Activated CD4-positive, alpha-beta T cell treated with anti-CD3 and anti-CD28 coated beads, Interleukin-10, Interleukin-2, amounts not matched to agents 100 ng/mL and 50 ng/mL, durations not matched to agents 16 hours and 8 hours (primary cell): ENCODE results near the gene NOSTRIN.
"Not testable (repeated sequence)": the region's sequence is repeated elsewhere in the genome, so short reads cannot be mapped to it uniquely, and the experiment has no call there.

Experiments used
- DNase-seq: peaks from one replicate; pipeline ENCODE4 v3.0.0-alpha.2; 2020

Gene NOSTRIN

DNA sequence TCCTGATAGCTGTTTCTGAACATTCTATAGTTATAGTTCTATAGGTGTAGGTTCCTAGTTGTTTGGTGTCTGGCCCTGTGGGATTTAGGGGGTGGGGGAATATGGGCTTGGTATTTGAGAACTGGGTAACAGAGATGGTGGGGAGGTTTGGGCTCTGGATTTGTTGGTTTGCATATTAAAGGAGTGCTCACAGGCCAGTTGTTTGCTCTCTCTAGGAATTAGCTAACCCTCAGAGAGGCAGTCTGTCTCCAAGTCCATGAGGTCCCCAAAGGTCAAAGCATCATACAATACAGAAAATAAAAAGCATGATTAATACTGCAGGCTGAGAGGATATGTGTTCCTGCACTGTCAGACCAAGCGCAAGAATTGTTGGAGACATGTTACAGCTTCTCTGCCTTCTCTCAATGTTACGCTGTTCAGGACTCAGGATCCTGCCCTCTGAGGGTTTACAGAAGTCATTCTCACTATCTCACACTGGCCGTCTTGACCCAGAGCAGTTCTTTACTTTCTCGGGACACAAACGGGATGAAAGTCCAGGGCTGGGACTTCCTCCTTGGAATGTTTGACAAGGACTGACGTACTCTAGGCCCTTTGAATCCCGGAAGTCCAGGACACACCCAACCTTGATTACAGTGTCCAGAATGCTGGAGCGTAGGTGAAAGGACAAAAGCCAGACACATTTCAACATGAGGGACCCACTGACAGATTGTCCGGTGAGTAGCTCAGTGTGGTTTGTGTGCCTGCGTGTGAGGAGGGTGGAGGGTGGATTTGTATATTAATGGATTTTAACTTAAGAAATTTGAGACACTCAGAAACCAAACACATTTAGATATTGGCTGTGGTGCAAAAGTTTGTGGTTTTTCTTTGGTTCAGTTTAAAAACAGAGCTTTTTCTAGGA, at the start of gene NOSTRIN:
Gene NOSTRIN, plus strand, starts transcription at position 677 of the 898 bp plus-strand sequence. Its CDS starts 10 bp downstream, at position 687.
- DNase-seq: no peak

DNA sequence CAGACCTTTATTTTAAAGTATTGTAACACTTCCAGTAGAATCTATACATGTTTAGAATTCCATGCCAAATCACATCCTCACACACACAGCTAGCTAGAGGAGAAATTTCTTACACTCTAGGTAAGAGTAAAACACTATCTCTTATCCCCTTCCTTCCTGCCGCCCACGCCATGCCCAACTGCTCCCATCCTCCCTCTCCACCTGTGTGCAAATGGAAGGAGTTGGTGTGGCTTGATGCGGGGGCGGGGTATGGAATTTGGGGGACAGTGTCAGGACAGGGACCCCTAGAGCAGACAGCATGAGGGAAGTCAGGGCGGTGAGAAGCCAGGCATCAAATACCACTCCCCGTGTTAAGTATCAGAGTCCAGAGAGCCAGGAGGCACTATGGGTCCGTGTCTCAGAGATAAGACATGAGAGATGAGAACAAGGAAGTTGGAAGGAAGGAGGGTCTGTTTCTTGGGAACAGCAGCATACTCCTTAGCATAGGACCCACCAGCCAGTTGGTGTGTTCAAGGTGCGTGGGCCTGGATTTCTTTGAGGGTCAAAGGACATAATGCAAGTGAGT, 48.6 kb upstream of the NOSTRIN start:
- no peak for DNase-seq

DNA sequence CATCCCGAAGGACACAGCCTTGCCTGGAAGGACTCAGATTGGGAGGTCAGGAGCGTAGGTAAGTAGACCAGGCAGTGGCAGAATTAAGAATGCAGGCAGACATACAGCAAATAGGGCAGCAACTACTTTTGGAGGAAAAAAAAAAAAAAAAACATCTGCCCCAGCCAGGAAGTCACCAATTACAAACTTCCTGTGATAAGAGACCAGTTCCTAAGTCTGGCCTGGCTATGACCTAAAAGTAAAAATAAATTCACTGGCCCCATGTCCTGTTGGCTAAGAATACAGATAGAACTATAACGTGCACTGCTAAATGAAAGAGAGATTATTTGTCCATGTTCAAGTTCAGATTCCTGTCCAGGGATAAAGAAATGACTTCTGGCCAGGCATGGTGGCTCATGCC, 45.2 kb upstream of the NOSTRIN start:
- no peak for DNase-seq

DNA sequence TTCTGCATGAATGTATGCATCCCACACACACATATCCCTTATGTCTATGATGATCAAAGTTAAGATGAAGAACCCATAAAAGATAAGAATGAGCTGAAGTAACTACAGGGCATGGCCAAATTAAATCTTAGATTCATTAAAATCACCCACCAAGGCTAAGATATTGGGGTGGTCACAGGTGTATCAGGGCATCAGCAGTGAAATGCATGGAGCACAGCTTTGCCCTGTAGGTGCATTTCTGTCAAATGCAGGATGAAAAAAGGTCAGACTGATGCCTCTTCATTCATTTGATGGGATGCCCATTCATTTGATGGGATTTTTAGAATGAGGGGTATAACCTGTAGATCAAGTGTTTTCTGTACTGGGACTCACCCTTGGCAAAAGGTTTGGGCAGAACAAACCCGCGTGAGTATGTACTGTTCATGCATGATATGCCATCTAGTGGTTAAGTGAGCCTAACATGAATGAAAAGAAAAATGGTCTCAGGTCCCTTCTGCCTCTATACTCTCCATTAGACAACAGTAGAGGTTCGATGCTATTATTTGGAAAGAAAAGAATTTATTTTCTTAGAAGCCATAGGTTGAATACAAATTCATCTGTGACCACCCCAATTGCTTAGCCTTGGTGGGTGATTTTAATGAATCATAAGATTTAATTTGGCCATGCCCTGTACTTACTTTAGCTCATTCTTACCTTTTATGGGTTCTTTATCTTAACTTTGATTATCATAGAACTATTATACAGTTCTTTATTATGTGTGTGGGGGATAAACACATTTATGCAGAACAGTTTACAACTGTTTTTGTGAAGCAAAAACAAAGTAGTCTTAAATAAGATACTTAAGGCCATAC, 43.2 kb upstream of the NOSTRIN start:
- DNase-seq: peak; percentile 65

GRCh38 chr2:168765401-168765800, 37.0 kb upstream of the NOSTRIN start:
- DNase-seq: no peak

GRCh38 chr2:168766600-168766999, 35.8 kb upstream of the NOSTRIN start:
- DNase-seq: no peak

DNA sequence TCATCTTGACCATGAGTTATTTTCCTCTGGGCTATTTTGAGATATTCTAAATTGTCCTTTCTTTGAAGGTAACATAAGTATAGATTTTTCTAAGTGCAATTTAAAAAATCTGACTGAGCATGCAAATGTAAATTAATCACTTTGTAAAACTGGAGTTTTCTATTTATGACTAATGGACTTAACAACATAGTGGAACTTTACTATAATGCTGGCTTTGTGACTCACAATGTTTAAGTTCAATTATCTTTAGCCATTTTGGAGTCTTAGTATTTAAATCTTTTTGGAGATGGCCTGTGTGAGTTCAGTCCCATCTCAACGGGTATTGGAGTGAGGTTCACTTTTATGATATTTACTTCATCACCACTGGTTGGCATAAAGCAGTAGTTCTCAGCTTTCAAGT, 35.2 kb upstream of the NOSTRIN start:
- DNase-seq: no peak

- not testable (repeated sequence) for DNase-seq
Measured at GRCh38 chr2:168768357-168768756, 34.1 kb upstream of the NOSTRIN start.

GRCh38 chr2:168770796-168771195, 31.6 kb upstream of the NOSTRIN start:
- no peak for DNase-seq

GRCh38 chr2:168772704-168773103, 29.7 kb upstream of the NOSTRIN start:
- DNase-seq: no peak

DNA sequence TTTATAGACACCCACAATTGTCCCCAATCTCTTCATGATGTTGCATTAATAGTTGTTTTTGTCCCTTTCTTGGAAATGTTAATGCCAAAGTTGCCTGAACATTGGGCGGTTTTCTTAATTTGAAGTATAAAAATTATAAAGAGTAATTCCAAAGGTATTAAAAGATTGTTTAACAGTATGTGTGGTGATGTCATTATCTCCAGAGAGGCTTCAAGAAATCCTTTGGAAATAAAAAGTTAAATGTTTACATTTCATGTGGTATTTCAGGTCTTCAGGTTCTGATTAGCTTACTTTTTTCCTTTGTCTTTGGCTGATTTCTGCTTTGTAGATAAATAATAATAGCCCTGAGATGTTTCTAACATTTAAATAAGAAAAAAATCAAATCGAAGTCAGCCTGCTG, 29.3 kb upstream of the NOSTRIN start:
- no peak for DNase-seq

GRCh38 chr2:168773719-168774521, 28.5 kb upstream of the NOSTRIN start:
- peak; percentile 62 for DNase-seq

- DNase-seq: no peak
Measured at GRCh38 chr2:168775837-168776236, 26.6 kb upstream of the NOSTRIN start.

DNA sequence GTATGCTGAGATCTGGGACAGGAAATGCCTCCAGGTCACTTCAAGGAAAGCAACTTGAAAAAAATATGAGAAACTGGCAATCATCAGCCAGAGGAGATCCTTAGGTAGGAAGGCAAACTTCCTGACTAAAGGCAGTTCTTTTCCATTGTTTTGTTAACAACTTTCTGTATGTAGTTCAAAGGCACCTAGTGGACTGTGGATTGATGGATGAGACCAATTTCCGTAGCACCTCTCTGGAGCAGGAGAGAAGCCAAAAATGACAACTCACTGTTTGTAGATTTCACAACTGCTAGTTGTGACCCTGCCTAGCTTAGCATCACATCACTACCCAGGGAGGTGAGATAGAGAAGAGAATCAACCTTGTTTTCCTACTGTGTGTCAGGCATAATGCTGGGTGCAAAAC, 21.8 kb upstream of the NOSTRIN start:
- no peak for DNase-seq

- DNase-seq: no peak
Measured at GRCh38 chr2:168781191-168781817, 21.1 kb upstream of the NOSTRIN start.

DNA sequence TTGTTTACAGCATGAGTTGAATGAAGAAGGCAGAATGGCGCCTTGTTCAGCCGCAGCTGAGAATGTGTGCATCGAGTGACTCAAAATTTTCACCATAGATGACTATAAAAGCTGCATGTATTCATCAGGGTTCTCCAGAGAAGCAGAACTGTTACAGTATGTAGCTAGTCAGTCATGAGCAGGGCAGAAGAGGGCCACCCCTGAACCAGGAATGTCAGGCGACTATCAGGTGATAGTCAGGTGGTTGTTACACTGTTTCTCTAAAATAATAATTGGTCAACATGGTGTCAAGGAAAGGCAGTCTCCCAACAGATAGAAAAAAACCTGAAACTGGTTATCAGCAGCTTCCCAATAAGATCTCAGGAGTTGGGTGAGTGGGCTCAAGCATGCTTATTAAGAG, 20.2 kb upstream of the NOSTRIN start:
- DNase-seq: no peak

GRCh38 chr2:168784993-168785392, 17.4 kb upstream of the NOSTRIN start:
- DNase-seq: no peak

GRCh38 chr2:168787098-168787781, 15.2 kb upstream of the NOSTRIN start:
- DNase-seq: no peak

GRCh38 chr2:168787782-168788376, 14.6 kb upstream of the NOSTRIN start:
- no peak for DNase-seq

- DNase-seq: no peak
Measured at GRCh38 chr2:168789776-168790175, 12.7 kb upstream of the NOSTRIN start.
